B cell (primary cell): ENCODE measurements around the gene MRAP2.

Experiments
- EZH2 ChIP-seq: IDR thresholded peaks from 2 replicates; pipeline ENCODE4 v1.6.1; 2012; ENCODE audit warnings: borderline replicate concordance, low read depth, mild to moderate bottlenecking, moderate library complexity, low read length; ENCODE audit not compliant: insufficient read depth, poor library complexity, severe bottlenecking
- TF ChIP-seq, protein P1 (sequence below): fragments of 200-600 bp; IDR thresholded peaks from one replicate; pipeline ENCODE4 v1.8.0; 2022; ENCODE audit warnings: antibody characterized with exemption, mild to moderate bottlenecking

DNA sequence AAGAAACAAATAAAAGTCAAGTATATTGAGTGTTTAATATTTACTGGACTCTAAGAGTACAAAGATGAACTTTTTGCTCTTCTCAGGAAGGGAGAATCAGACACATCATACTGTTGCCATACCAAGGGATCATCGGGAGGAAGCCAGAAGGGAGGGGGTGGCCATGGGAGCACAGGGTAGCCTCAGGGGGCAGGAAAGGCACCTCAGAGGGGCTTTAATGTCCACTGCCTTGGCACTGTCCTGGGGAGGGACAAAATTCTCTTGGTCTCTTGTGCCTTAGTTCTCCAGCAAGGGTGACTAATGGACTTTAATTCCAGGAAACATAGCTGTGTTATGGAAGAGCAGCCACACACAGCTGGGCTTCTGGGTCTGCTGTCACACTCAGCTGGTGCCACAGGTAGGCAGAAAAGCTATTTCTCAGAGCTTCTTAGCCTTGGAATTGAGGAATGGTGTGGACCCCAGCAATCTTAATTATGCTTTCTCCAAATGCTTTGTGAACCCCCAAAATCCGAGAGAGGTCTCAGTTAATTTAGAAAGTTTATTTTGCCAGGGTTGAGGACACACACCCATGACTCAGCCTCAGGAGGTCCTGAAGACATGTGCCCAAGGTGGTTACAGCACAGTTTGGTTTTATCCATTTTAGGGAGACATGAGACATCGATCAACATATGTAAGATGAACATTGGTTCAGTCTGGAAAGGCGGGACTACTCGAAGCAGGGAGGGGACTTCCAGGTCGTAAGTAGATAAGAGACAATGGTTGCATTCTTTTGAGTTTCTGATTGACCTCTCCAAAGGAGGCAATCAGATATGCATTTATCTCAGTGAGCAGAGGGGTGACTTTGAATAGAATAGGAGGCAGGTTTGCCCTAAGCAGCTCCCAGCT is 53.2 kb downstream of the MRAP2 start:
- TF ChIP-seq, protein P1, sequence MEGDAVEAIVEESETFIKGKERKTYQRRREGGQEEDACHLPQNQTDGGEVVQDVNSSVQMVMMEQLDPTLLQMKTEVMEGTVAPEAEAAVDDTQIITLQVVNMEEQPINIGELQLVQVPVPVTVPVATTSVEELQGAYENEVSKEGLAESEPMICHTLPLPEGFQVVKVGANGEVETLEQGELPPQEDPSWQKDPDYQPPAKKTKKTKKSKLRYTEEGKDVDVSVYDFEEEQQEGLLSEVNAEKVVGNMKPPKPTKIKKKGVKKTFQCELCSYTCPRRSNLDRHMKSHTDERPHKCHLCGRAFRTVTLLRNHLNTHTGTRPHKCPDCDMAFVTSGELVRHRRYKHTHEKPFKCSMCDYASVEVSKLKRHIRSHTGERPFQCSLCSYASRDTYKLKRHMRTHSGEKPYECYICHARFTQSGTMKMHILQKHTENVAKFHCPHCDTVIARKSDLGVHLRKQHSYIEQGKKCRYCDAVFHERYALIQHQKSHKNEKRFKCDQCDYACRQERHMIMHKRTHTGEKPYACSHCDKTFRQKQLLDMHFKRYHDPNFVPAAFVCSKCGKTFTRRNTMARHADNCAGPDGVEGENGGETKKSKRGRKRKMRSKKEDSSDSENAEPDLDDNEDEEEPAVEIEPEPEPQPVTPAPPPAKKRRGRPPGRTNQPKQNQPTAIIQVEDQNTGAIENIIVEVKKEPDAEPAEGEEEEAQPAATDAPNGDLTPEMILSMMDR: no peak
- TF ChIP-seq EZH2: no peak
